IMR-90 (cell line): ENCODE measurements around the gene ARHGEF2.
"Not testable (repeated sequence)": the region's sequence is repeated elsewhere in the genome, so short reads cannot be mapped to it uniquely, and the experiment has no call there.

Source experiments
- CEBPB ChIP-seq: IDR thresholded peaks from 2 replicates; pipeline ENCODE4 v1.6.1; 2012; ENCODE audit warnings: low read depth, low read length, improper control_type of control experiment
- CTCF ChIP-seq: conservative IDR thresholded peaks from 2 replicates; pipeline ENCODE4 v1.5.1; 2012; ENCODE audit warnings: mild to moderate bottlenecking, low read depth, low read length, improper control_type of control experiment
- MAFK ChIP-seq: IDR thresholded peaks from 2 replicates; pipeline ENCODE4 v1.6.1; 2012; ENCODE audit warnings: low read depth, low read length, improper control_type of control experiment
- NFE2L2 ChIP-seq: fragments of 150-350 bp; IDR thresholded peaks from 2 replicates; pipeline ENCODE4 v1.6.1; 2016; ENCODE audit warnings: low read depth, mild to moderate bottlenecking, low read length
- POLR2A ChIP-seq: IDR thresholded peaks from 2 replicates; pipeline ENCODE4 v1.6.1; 2012; ENCODE audit warnings: mild to moderate bottlenecking, low read depth, low read length
- RAD21 ChIP-seq: IDR thresholded peaks from 2 replicates; pipeline ENCODE4 v1.6.1; 2012; ENCODE audit warnings: low read length, improper control_type of control experiment
- RCOR1 ChIP-seq: IDR thresholded peaks from 2 replicates; pipeline ENCODE4 v1.6.1; 2012; ENCODE audit warnings: mild to moderate bottlenecking, low read length, improper control_type of control experiment; ENCODE audit not compliant: insufficient replicate concordance
- RFX5 ChIP-seq: IDR thresholded peaks from 2 replicates; pipeline ENCODE4 v1.8.0; 2012; ENCODE audit warnings: low read depth, mild to moderate bottlenecking, low read length, moderate library complexity
- SMC3 ChIP-seq: fragments of 150-350 bp; IDR thresholded peaks from 2 replicates; pipeline ENCODE4 v1.6.1; 2016; ENCODE audit warnings: low read depth, mild to moderate bottlenecking, antibody characterized with exemption, low read length, moderate library complexity
- USF2 ChIP-seq: fragments of 150-350 bp; IDR thresholded peaks from 2 replicates; pipeline ENCODE4 v1.6.1; 2017; ENCODE audit warnings: mild to moderate bottlenecking, antibody characterized with exemption, low read length, low read depth

GRCh38 chr1:155984903-155985645 is 6.7 kb upstream of the ARHGEF2 start:
- TF ChIP-seq CTCF, RAD21, MAFK, RFX5, USF2, CEBPB, POLR2A, NFE2L2, SMC3, RCOR1: not testable (repeated sequence)
